ENCODE data around the gene FAM53A. TPM values are rescaled to one million over a fixed set of nuclear protein-coding genes. Genes with fewer than 3 reads are reported as not detected.

Gene FAM53A
- total RNA-seq, 2 experiments from 2014 or later = 2.0 to 2.5 TPM

DNA sequence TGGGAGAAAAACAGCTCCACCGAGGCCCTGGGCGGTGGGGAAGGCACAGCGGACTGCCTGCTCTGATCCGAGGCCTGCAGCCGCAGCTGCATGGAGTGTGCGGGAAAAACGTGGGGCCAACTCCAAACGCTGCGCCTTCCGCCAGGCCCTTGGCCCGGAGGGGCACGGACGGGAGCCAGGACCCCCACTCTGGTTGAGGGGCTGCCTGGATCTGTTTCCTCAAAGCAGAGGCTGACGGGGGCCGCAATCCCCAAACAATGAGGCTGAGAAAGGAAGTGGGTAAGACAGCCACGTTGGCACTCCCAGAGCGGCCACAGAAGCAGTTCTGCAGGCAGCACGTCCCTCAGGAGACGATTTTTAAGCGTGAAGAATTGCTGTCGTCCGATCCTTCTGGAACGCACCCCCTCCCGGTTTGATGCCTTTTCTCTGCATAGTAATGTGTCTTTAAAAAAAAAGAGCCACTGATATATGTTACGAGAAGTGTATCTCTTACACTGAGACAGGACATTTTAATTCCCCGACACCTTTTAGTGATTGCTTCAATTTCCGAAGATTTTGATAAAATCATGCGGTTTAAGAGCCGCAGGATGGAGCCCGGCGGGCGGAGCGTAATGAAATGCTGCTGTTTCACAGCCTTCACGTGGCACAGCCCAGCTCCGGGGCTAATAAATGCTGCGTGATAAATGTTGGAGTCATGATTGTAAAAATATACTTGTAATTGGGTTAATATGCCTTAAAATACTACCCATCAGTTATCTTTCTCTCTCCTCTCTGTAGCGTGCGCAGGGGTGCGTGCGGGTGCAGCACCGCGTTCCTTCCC is 85.7 kb downstream of the FAM53A start:
- H3K4me1 Mint-ChIP-seq = no peaks in the 10 kb centered on the region
- POLR2A ChIA-PET = no interaction called here
- no peaks in the 10 kb centered on the region for H3K9me3 Mint-ChIP-seq (ENCODE audit: low read depth)
- DNase-seq (no peak), ATAC-seq (no peak)
- H3K27me3 Mint-ChIP-seq = peaks cover 2% of the 10 kb centered on the region
- no peak overlapping the region for H3K4me3 Mint-ChIP-seq
- CTCF ChIA-PET = no interaction called here
- no peaks in the 10 kb centered on the region for H3K36me3 Mint-ChIP-seq (ENCODE audit: low read depth)
- no peak overlapping the region for H3K27ac Mint-ChIP-seq
- intact Hi-C loops (cut with DNase I, micrococcal nuclease) = no loop called here

DNA sequence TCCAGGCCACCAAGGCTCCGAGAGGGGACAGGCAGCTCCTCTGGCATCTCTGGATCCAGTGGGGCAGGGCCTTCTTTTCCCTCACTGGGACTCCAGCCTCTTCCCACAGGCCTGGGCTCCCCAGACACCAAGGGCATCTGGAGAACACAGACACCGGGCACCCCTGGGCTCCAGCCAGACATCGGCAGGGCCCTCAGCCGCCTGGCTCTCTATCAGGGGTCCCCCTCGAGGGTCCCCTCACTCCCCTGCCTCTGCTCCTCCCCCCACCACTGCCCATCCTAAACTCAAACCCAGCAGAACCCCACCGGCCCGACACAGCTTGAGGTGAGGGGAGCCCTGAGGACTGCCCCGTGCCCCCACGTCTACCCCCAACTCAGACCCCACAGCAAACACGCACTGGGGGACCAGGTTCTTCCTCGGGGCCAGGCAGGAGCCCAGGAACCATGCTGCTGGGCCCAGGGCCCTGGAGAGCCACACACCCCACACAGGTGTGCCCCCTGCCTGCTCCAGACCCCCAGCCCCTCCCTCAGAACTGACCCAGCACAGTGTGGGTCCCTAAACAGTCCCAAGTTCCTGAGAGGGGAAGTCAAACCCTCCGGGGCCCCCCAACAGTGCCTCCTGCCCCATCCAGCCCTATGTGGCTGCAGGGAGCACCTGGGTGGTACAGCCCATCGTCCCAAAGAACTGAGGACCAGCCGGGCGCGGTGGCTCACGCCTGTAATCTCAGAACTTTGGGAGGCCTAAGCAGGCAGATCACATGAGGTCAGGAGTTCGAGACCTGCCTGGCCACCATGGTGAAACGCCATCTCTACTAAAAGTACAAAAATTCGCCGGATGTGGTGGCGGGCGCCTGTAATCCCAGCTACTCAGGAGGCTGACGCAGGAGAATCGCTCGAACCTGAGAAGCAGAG is 86.8 kb downstream of the FAM53A start:
- Mint-ChIP-seq H3K27ac (no peak overlapping the region), H3K4me3 (no peak overlapping the region), H3K27me3 (peaks cover 2% of the 10 kb centered on the region), H3K4me1 (no peaks in the 10 kb centered on the region), H3K9me3 (ENCODE audit: low read depth) (no peaks in the 10 kb centered on the region), H3K36me3 (ENCODE audit: low read depth) (no peaks in the 10 kb centered on the region)
- DNase-seq (no peak), ATAC-seq (no peak)
- POLR2A ChIA-PET = interaction anchor here (0.5 kb wide), 1 partner anchor 313 kb away, joined by 13 read pairs; no protein-coding TSS in a partner anchor
- CTCF ChIA-PET = no interaction called here
- intact Hi-C loops (cut with DNase I, micrococcal nuclease) = no loop called here

DNA sequence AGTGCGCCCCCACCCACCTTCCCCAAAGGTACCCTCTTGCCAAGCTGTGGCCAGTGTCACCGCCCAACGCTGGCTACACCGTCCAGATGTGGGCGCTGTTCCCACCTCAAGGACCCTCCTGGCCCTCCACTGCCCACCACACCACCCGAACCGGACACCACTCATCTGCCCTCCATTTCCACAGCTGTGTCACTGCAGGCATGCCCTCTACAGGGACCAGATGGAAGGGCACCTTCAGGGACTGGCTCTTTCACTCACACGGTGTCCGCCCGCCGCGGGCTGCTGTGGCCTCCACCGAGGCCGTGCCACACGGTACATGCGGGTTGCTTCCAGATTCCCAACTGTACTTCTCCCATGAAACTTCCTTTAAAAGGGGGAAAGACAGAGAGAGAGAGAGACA is 87.7 kb downstream of the FAM53A start:
- POLR2A ChIA-PET = no interaction called here

DNA sequence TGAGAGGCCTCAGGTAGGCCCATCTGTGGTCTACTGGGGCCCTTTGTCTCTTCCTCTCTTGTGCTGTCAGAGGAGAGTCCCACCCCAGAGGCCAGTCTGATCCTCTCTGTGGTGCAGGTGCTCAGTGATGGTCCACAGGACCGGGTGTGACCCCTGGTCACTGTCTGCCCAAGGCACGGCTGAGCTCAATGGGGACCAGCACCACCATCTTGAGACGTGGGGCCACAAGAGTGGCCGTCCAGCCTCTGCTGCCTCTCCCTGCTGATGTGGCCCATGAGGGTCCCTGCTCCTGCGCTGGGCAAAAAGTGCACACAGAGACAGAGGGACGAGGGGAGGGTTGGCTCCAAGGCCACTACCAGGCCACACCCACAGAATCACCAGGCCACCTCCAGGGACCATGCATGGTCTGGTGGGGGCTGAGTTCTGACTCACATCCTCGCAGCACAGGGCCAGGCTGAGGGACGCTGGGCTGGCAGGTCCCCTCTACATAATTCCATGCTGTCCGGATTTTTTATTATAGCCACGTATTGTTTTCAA is 88.3 kb downstream of the FAM53A start:
- H3K27ac Mint-ChIP-seq = no peak overlapping the region
- DNase-seq (no peak), ATAC-seq (no peak)
- H3K9me3 Mint-ChIP-seq (ENCODE audit: low read depth) = peaks cover 4% of the 10 kb centered on the region
- H3K4me3 Mint-ChIP-seq = no peak overlapping the region
- intact Hi-C loops (cut with DNase I, micrococcal nuclease) = no loop called here
- ChIA-PET CTCF (no interaction called here), POLR2A (interaction anchor here (0.6 kb wide), 1 partner anchor 31 kb away, joined by 4 read pairs; no protein-coding TSS in a partner anchor)
- H3K4me1 Mint-ChIP-seq = no peaks in the 10 kb centered on the region
- H3K36me3 Mint-ChIP-seq (ENCODE audit: low read depth) = peaks cover 2% of the 10 kb centered on the region
- peaks cover 4% of the 10 kb centered on the region for H3K27me3 Mint-ChIP-seq

More for the DNA sequence above, 87.7 kb downstream of the FAM53A start:
- Mint-ChIP-seq H3K4me1 (no peaks in the 10 kb centered on the region), H3K36me3 (ENCODE audit: low read depth) (no peaks in the 10 kb centered on the region), H3K9me3 (ENCODE audit: low read depth) (no peaks in the 10 kb centered on the region), H3K27me3 (peaks cover 2% of the 10 kb centered on the region), H3K4me3 (no peak overlapping the region), H3K27ac (no peak overlapping the region)
- no peak for DNase-seq
- CTCF ChIA-PET = no interaction called here
- no peak for ATAC-seq
- intact Hi-C loops (cut with DNase I, micrococcal nuclease) = no loop called here

DNA sequence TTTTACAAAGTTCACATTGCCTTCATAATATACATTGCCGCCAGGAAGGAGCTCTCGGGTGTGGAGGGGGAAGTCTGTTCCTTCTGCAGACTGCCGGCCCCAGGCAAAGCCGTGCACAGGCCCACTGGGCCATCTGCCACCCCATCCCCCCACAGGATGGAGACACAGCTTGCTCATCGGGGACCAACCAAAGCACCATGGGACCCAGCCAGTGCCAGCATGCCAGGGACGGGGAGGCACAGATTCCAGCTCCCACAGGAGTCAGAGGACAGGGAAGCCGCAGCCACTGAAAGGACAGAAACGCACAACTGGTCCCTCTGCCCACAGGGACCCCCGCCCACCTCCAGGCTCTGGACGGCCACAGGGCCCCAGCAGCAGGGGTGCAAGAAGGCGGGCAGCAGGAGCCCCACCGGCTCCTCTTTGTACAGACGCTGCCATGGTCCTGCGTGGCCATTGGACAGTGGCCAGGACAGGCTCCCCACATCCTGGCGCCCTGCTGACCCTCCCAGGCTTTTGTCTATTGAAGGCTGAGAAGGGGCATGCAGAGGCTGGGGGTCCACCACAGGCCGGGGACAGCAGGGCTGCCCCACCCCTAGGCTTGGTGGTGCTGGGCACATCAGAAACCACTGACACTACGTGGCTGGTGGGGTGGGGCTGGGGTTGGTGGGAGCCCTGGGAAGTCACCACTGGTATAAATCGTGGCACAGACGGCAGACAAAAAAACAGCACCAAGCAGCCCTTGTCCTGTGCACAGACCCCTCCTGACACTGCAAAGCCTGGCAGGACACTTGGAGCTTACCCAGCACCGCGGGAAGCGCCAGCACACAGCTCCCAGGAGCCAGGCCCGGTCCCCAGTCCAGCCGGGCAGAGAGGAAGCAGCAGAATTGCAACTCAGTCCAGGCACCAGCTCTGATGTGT is 89.0 kb downstream of the FAM53A start:
- intact Hi-C loops (cut with DNase I, micrococcal nuclease) = no loop called here
- ChIA-PET POLR2A (interaction anchor here (0.6 kb wide), 1 partner anchor 32 kb away, joined by 4 read pairs; no protein-coding TSS in a partner anchor), CTCF (no interaction called here)
- H3K9me3 Mint-ChIP-seq (ENCODE audit: low read depth) = peaks cover 7% of the 10 kb centered on the region
- no peaks in the 10 kb centered on the region for H3K4me1 Mint-ChIP-seq
- H3K36me3 Mint-ChIP-seq (ENCODE audit: low read depth) = peaks cover 2% of the 10 kb centered on the region
- no peak overlapping the region for H3K4me3 Mint-ChIP-seq
- no peak for ATAC-seq
- no peak overlapping the region for H3K27ac Mint-ChIP-seq
- peaks cover 4% of the 10 kb centered on the region for H3K27me3 Mint-ChIP-seq
- no peak for DNase-seq

DNA sequence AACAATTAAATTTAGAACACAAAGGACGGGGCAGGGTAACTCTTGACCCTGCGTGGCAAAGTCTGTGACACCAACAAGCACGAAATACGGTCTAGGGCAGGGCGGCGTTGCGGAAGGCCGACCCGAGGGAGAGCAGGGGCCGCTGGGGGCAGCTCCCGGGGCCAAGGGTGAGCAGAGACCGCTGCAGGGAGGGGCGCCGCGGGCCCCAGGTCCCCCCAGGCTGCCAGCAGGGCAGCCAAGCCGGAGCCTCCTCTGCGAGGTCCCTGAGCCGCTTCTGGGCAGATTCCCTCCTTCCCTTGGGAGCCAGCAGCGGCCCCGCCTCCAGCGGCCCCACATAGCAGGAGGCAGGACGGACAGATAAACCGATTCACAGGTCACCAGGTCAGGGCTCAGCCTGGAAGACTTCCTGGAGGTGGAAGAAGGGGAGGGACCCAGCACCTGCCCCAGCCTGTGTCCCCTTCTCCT is 90.2 kb downstream of the FAM53A start:
- DNase-seq = no peak
- Mint-ChIP-seq H3K27me3 (peaks cover 4% of the 10 kb centered on the region), H3K27ac (no peak overlapping the region), H3K4me3 (no peak overlapping the region), H3K36me3 (ENCODE audit: low read depth) (peaks cover 2% of the 10 kb centered on the region), H3K9me3 (ENCODE audit: low read depth) (peaks cover 10% of the 10 kb centered on the region), H3K4me1 (no peaks in the 10 kb centered on the region)
- no peak for ATAC-seq
- ChIA-PET CTCF (no interaction called here), POLR2A (no interaction called here)
- intact Hi-C loops (cut with DNase I, micrococcal nuclease) = no loop called here

DNA sequence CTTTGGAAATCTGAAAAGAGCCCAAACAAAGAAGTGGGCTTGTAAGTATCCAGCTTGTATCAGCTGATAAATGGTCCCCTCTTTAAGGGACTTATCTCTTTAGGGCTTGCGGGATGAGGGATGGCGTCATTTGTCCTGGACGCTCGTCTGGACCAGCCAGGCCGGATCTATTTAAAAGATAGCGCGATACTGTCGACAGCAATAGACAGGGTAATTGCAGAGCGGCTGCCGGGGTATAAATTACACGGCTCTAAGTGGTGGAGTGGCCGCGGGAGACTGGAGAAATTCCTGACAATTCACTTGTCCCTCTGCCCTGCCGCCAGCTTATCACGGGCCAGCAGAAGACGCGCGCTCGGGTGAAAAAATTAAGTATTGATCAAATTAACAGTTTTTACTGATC is 90.7 kb downstream of the FAM53A start:
- ChIA-PET POLR2A (no interaction called here), CTCF (no interaction called here)
- no peak overlapping the region for H3K4me3 Mint-ChIP-seq
- intact Hi-C loops (cut with DNase I, micrococcal nuclease) = no loop called here
- H3K36me3 Mint-ChIP-seq (ENCODE audit: low read depth) = peaks cover 2% of the 10 kb centered on the region
- H3K4me1 Mint-ChIP-seq = no peaks in the 10 kb centered on the region
- peaks cover 12% of the 10 kb centered on the region for H3K9me3 Mint-ChIP-seq (ENCODE audit: low read depth)
- H3K27ac Mint-ChIP-seq = no peak overlapping the region
- H3K27me3 Mint-ChIP-seq = peaks cover 4% of the 10 kb centered on the region
- ATAC-seq = no peak
- DNase-seq = no peak

DNA sequence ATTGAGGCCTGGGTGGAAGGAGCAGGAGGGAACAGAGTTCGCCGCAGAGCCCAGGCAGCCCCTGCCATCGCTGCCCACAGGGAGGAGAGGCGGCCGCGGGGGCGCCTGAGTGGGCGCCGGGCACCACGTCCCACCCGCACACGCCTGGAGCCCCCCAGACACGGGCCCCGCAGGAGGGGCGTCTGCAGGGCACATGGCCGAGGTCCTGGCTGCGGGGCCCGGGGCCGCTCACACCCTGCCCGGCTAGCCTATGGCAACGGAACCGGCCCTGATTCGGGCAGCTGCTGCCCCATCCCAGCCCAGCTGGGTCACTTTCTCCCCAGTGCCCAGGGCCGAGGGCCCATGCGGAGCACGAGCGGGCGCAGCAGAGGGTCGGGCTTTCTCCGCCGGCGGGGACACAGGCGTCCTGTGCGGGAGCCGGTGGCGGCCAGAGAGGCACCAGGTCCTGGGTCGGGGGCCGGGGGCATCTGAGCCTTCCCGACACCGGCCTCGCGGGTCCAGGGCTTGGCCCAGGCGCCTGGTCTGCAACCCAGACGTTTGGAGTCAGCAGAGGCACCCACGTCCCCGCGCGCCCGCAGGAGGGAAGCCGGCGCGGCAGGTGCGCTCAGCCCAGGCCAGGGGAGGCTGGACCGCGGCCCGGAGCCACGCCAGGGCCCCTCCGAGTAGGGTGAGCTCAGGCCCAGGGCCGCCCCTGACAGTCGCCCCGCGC is 91.2 kb downstream of the FAM53A start:
- Mint-ChIP-seq H3K4me1 (no peaks in the 10 kb centered on the region), H3K36me3 (ENCODE audit: low read depth) (peaks cover 2% of the 10 kb centered on the region), H3K4me3 (no peak overlapping the region), H3K27ac (no peak overlapping the region), H3K9me3 (ENCODE audit: low read depth) (peaks cover 16% of the 10 kb centered on the region), H3K27me3 (peaks cover 4% of the 10 kb centered on the region)
- intact Hi-C loops (cut with DNase I, micrococcal nuclease) = no loop called here
- no peak for DNase-seq
- ChIA-PET POLR2A (no interaction called here), CTCF (no interaction called here)
- no peak for ATAC-seq

DNA sequence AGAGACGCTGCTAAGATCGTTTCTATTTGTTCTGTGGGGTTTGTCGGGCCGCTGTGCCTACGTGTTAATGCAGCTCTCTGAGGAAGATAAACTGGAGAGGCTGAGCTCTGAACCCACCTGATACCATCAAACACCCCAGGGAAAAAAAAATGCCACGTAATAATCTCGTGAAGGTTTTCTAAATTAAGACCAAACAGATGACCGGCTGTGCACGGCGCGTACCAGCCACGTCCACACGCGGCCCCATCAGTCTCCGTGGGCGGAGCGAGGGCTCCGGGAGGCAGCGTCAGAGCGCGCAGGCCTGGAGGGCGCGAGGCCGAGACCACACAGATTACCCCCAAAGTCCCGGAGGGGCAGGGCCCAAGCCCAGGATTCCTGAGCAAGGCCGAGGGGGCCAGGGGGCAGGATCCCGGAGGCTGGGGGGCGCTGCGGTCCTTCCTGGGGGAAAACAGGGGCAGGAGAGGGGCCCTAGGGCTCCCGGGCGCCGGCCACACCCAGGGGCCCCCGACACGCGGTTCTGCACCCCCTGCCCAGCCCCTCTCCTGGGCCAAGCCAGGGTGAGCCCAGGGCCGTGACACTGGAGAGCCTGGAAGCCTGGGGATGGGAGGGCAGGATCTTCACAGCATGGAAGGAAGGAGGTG is 91.9 kb downstream of the FAM53A start:
- Mint-ChIP-seq H3K36me3 (ENCODE audit: low read depth) (peaks cover 2% of the 10 kb centered on the region), H3K9me3 (ENCODE audit: low read depth) (peaks cover 16% of the 10 kb centered on the region), H3K4me1 (no peaks in the 10 kb centered on the region), H3K27me3 (peaks cover 4% of the 10 kb centered on the region), H3K4me3 (no peak overlapping the region), H3K27ac (no peak overlapping the region)
- ChIA-PET POLR2A (no interaction called here), CTCF (no interaction called here)
- intact Hi-C loops (cut with DNase I, micrococcal nuclease) = no loop called here
- DNase-seq (no peak), ATAC-seq (no peak)

DNA sequence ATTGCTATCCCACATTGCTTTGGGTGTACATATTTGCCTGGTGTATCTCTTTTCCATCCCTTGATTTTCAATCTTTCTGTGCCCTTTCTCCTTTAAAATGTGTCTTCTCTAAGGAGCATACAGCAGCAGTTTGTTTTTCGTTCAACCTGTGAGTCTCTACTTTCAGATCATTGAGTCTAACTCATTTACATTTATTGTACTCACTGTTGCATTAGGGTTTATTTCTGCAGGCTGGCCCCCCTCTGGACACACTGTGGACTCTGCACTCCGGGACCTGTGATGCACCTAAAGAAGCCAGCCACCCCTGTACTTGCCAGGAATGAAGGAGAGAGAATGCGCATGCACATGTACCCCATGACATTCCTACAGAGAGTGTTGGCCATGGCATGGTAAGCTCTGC is 93.0 kb downstream of the FAM53A start:
- H3K4me3 Mint-ChIP-seq = no peak overlapping the region
- H3K36me3 Mint-ChIP-seq (ENCODE audit: low read depth) = peaks cover 2% of the 10 kb centered on the region
- no peak overlapping the region for H3K27ac Mint-ChIP-seq
- ATAC-seq = no peak
- peaks cover 4% of the 10 kb centered on the region for H3K27me3 Mint-ChIP-seq
- CTCF ChIA-PET = no interaction called here
- H3K9me3 Mint-ChIP-seq (ENCODE audit: low read depth) = peaks cover 16% of the 10 kb centered on the region
- DNase-seq = no peak
- intact Hi-C loops (cut with DNase I, micrococcal nuclease) = no loop called here
- H3K4me1 Mint-ChIP-seq = no peaks in the 10 kb centered on the region
- POLR2A ChIA-PET = no interaction called here
